ENCODE results near the gene ZNF565.
"Not testable (repeated sequence)": the region's sequence is repeated elsewhere in the genome, so short reads cannot be mapped to it uniquely, and the experiment has no call there.

ZNF565 gene

DNA sequence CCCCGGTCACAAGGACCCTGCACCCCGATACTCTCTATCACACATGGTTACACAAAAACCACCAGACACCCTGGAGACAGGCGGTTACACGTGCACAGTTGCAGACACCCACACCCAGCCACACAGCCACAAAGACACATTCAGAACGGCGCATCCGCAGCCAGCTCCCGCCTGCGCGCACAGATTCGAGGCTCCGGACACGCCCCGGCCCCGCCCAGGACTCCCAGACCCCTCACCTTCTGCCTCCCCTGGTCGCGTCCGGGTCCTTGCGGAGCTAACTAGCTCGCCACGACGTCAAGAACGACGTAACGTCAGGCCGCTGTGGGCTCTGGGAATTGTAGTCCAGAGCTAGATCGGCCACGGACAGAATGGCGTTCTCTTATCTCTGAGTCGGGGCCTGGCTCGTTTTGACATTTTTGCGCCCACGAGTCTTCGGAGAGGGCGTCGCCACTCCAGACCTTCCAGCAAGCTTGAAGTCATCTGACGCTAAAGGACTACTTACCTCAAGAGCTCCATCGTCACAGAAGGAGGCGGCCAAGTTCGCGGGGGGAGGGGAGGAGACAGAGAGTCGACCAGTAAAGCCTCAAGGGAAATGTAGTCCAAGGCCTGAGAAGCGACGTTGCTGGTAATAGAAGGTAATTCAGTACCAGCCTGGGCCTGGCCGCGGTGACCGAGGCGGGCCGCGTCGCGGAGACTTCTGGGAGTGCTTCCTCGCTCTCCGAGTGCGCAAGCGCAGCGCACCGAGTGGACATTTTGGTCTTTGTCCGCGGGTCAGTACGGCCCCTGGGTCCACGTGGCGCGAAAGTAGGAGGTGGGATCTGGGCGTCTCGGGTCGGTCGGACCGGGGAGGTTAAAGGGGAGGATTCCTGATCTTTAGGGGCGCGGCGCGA is at the start of gene ZNF565, which contains the start of gene ZNF146:
ZNF565 (minus strand) TSS at position 280 of the 890 bp plus-strand sequence. CDS start 12,680 bp downstream, outside the sequence.
ZNF146 (plus strand) TSS at position 721 of the 890 bp plus-strand sequence. CDS start 21,335 bp downstream, outside the sequence.
- DNase-seq (ENCODE audit: low spot score), result peak; percentile 99

DNA sequence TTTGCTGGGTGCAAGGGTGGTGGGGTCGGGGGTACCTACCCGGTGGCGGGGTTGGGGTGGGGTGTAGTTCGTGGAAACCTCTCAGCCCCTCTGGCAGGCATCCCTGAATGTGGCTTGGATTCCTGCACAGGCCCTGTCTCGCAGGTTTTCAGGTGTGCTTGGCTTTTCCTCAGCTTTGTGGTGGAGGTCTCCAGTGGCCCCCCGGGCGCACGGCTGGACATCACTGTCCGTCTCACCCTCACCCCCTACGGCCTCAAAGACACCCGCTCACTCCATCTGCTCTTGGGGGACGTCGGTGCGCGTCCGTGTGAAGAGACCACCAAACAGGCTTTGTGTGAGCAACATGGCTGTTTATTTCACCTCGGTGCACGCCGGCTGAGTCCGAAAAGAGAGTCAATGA is 44.7 kb upstream of the ZNF565 start:
- DNase-seq (ENCODE audit: low spot score), result no peak

DNA sequence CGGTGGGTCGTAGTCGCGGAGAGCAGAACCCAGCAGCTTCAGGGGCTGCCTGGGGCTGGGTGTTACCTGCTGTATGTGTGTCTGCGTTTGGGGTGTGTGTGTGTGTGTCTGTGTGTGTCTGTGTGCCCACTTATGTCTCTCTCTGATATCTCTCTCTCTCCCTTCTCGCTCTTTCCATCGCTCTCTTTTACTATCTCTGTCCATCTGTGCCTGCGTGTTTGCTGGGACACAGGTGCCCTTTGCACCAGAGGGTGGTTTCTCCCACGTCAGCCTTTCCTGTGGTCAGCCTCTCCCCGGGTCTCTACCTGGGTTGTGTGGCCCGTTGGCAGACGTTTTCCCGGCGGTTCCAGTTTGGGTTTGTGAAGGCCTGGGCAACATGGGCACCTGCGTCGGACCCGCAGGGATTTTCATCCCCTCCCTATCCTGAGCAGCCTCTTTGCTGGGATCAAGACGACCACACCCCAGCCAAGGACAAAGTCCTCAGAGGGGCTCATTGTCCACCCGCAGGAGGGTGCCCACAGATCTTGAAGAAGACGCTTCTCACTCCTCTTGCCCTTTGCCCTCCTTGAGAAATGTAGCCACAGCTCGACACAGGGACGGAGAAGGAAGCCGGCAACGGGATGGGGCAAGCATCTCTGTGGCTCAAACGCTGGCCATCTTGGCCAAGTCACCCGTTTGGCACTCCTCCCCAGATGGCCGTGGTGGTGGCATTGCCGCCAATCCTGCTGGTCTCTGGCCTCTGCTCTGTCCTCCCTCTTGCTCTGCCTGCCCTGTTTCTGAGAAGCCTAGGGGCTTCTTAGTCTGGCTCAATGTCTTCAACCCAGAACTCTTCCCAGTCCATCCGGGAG is 43.8 kb upstream of the ZNF565 start:
- DNase-seq (ENCODE audit: low spot score), result no peak

DNA sequence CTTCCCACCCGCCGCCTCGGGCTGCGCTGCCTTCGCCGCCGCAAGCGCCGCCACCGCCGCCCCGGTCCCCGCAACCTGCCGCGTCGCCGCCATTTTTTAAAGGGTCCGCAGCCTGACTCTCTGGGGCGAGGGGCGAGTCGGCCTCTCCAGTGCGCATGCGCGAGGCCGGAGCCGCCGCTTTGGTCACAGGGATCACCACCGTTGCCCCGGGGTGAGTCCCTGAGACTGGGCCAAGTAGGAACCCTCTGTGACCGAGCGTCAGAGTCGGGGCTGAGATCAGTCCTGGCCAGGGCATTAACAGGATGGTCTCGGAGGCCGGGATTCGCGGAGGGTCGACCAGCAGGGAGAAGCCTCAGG is 43.0 kb upstream of the ZNF565 start:
- DNase-seq (ENCODE audit: low spot score), result peak; percentile 34

DNA sequence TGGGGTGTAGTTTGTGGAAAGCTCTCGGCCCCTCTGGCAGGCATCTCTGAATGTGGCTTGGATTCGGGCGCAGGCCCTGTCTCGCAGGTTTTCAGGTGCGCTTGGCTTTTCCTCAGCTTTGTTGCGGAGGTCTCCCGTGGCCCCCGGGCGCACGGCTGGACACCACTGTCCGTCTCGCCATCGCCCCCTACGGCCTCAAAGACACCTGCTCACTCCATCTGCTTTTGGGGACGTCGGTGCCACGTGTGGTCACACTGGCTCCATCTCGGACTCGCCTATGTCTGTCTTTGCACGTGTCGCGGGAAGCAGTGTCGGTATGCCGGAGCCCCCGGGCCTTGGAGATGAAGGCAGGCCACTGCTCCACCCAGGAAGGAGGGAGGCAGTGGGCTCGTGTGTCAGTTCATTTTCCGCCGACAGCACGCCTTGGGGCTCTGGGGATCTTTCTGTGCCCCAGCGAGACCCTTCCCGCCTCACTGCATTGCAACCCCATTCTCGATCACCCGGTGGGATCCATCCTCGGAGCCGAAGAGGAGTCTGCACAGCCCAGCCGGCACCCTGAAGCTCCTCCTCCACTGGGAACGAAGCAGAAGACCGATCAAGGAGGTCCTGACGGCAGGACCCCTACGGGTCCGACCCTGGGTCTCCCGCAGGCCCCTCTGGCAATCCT is 42.5 kb upstream of the ZNF565 start:
- DNase-seq (ENCODE audit: low spot score), result no peak

DNA sequence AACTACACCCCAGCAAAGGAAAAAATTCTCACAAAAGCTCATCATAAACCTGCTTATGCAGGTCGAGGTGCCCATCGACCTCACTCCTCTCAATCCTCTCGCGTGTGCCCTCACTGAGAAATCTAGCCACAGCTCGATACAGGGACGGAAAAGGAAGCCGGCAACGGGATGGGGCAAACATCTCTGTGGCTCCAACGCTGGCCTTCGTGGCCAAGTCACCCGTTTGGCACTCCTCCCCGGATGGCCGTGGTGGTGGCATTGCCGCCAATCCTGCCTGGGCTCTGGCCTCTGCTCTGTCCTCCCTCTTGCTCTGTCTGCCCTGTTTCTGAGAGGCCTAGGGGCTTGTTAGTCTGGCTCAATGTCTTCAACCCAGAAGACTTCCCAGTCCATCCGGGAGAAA is 41.6 kb upstream of the ZNF565 start:
- no peak for DNase-seq (ENCODE audit: low spot score)

DNA sequence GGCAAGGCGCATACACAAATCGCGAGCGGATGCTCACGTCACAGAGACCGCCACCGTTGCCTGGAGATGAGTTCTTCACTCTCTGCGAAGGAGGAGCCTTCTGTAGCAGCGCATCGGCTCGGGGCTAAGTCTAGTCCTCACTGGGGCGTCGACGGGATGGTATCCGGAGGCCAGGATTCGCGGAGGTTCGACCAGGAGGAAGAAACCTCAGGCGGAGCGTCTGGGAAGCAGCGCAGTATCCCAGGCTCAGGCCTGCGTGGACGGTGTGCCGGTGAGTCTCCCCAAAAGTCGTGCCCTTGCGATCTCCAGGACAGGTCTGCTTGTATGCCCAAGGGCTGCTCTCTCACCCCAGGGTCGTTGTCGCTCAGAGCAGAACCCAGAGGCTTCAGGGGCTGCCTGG is 40.9 kb upstream of the ZNF565 start:
- DNase-seq (ENCODE audit: low spot score), result no peak

DNA sequence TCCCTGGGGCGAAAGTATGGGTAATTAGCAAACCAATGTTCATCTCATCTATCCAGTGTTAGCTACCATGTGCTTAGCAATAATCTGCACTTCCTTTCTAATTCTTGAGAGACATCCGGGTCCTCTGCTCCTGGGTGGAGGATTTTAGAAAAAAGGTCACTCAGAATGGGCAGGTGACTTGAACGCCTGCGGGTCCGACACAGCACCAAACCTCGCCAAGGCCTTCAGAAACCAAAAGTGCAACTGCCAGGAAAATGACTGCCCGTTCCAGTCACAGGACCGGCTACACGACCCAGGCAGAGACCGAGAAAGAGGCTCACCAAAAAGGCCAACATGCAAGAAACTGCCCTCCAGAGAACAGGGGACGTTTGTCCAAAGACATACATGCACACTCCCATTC is 40.4 kb upstream of the ZNF565 start:
- no peak for DNase-seq (ENCODE audit: low spot score)

DNA sequence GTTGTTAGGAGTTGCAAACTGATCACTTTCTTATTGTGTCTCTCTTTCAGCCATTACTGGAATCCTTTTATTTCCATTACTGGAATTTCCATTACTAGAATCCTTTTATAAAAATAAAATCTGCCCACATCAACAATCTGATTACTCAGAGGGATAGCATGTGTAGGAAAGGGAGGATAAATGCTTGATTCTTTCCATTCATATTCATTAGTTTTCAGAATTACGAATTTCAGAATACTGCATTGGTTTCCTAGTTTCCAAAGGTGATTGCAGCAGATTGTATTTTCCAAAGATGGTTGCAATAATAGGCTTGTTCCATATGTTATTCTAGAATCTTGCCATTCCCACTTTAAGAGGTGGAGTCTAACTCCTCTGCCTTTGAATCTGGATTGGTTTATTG is 37.6 kb upstream of the ZNF565 start:
- no peak for DNase-seq (ENCODE audit: low spot score)

DNA sequence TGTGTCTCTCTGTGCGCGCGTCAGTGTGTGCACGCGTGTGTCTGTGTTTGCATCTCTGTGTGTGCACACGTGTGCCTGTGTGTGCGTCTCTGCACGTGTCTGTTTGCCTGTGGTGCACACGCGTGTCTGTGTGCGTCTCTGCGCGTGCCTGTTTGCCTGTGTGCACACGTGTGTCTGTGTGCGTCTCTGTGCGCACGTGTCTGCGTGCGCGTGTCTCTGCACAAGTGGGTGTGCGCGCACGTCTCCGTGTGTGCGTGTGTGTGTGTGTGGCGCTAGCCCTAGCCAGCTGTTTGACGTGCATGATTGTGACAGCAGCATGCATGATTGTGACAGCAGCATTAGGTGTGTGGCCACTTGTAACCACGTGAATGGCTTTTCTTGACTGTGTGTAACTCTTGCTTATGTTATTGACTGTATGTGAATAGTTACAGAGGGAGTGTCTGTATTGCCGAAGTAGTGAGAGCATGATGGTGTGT is 31.6 kb upstream of the ZNF565 start:
- peak; percentile 28 for DNase-seq (ENCODE audit: low spot score)

DNA sequence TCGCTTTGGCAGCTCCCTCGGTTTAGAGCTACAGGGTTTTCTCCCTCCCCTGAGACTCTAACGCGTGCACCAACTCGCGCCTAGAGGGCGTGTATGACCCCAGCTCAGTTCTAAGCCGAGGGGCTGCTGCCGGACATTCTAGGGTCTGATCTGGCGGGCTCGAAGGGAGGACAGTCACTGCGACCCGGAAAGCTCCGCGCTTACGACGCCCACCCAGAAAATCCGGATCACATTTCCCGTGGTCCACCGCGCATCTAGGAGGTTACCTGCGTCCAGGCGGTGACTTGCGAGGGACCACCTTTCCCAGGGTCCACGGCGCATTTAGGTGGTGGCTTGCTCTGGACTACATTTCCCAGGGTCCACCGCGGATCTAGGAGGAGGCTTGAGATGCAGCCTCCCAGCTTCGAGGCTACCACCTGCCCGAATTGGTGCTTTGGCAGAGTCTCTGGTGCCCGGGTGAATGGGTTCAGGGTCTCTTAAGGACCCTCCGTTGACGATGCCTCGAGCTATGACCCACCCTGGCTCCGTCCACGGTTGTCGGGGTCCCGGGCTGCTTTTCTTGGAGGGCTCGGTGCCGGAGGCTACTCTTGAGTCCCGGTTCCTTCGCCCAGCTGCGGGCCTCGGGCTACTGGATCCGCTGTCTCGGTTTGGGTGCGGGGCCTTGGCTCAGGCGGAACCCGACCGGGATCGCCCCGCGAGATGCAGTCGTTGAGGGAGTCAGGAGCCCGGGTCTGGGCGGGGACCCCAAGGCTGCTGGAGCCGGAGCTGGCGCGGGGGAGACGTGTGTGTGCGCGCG is 30.9 kb upstream of the ZNF565 start:
- DNase-seq (ENCODE audit: low spot score), result no peak

DNA sequence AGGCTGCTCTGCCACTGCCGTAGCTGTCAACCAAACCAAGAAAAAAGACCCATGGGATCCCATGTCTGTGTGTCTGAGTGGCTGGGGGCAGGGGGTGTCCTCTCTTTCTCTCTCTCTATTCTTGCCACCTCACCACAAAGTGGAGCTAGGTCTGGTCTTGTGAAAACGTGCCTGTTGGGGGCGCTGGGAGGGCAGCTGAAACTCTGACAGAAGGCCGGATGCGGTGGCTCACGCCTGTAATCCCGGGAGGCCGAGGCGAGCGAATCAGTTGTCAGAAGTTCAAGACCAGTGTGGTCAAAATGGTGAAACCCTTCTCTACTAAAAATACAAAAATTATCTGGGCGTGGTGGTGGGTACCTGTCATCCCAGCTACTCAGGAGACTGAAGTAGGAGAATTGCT is 29.6 kb upstream of the ZNF565 start:
- no peak for DNase-seq (ENCODE audit: low spot score)

DNA sequence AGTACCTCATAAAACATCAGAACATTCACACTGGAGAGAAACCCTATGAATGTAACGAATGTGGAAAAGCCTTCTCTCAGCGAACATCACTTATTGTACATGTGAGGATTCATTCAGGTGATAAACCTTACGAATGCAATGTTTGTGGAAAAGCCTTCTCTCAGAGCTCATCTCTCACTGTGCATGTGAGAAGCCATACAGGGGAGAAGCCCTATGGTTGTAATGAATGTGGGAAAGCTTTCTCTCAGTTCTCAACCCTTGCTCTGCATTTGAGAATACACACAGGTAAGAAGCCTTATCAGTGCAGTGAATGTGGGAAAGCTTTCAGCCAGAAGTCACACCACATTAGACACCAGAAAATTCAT is 22.5 kb upstream of the ZNF565 start:
- no peak for DNase-seq (ENCODE audit: low spot score)

DNA sequence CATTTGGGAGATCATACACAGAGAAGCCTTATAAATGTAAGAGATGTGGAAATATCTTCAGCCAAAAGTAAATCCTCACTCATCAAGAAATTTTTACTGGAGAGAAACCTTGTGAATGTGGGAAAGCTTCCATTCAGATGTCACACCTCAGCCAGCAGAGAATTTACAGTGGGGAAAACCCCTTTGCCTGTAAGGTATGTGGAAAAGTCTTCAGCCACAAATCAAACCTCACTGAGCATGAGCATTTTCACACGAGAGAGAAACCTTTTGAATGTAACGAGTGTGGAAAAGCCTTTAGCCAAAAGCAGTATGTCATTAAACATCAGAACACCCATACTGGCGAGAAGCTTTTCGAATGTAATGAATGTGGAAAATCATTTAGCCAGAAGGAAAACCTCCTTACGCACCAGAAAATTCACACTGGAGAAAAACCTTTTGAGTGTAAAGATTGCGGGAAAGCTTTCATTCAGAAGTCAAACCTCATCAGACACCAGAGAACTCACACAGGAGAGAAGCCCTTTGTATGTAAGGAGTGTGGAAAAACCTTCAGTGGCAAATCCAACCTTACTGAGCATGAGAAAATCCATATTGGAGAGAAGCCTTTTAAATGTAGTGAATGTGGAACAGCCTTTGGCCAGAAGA is 22.0 kb upstream of the ZNF565 start:
- DNase-seq (ENCODE audit: low spot score), result no peak

DNA sequence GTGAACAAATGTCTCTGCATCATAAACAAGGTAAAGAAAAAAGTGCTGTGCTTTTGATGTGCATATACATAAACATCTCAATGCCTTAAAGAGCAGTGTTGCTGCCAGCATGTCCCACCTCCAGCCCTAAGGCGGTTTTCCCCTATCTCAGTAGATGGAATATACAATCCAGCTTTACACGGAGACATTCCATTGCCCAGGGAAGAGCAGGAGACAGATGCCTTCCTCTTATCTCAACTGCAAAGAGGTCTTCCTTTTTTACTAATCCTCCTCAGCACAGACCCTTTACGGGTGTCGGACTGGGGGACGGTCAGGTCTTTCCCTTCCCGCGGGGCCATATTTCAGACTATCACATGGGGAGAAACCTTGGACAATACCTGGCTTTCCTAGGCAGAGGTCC is 19.2 kb upstream of the ZNF565 start:
- DNase-seq (ENCODE audit: low spot score), result not testable (repeated sequence)

DNA sequence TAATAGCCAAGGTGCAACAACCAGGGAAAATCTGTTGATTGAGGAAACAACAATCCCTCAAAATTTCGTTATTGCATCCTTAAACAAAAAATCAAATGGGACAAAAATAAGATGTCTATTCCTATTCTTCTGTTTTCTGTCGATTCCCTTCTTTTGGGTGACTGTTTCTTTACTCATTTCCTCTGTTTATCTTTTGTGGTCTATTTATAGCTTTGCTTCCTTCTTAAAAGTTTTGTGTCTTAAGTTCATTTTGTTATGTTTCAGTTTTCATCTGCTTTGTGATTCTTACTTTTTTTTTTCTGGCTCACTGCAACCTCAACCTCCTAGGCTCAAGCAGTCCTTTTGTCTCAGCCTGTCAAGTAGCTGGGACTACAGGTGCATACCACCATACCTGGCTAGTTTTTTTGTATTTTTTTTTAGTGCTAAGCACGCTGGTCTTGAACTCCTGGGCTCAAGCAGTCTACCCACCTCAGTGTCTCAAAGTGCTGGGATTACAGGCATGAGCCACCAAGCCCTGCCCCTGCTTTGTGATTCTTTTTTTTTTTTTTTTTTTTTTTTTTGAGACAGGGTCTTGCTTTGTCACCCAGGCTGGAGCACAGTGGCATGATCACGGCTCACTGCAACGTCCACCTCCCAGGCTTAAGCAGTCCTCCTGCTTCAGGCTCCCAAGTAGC is 10.9 kb upstream of the ZNF565 start:
- no peak for DNase-seq (ENCODE audit: low spot score)

DNA sequence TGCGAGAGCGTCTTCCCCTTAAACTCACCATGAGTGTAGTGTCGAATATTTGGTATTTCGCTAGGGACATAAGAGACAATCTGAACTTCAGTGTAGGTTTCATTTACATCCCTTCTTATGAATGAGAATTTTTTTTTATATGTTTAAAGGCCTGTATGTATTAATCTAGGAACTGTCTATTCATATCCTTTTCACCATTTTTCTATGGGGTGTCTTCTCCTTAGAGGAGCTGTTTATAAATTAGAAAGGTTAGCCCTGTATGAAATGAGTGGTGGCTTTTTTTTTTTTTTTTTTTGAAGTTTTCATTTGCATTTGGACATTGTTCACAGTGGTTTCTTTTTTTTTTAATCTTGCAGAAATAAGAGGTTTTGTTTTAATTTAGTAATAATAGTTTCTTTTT is 8.0 kb upstream of the ZNF565 start:
- DNase-seq (ENCODE audit: low spot score), result no peak

DNA sequence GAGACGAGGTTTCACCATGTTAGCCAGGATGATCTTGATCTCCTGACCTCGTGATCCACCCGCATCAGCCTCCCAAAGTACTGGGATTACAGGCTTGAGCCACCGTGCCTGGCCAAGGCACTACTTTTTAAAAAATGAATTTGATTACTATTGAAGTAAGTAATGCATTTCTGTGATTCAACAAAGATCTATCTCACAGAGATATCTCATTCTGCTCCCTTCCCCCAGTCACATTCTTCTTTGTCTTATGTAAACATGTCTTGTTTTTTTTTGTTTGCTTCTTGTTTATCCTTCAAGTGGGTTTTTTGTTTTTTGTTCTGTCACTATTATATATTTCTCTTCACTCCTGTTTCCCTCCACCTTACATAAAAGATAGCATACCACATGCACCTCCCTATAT is 7.0 kb upstream of the ZNF565 start:
- no peak for DNase-seq (ENCODE audit: low spot score)

DNA sequence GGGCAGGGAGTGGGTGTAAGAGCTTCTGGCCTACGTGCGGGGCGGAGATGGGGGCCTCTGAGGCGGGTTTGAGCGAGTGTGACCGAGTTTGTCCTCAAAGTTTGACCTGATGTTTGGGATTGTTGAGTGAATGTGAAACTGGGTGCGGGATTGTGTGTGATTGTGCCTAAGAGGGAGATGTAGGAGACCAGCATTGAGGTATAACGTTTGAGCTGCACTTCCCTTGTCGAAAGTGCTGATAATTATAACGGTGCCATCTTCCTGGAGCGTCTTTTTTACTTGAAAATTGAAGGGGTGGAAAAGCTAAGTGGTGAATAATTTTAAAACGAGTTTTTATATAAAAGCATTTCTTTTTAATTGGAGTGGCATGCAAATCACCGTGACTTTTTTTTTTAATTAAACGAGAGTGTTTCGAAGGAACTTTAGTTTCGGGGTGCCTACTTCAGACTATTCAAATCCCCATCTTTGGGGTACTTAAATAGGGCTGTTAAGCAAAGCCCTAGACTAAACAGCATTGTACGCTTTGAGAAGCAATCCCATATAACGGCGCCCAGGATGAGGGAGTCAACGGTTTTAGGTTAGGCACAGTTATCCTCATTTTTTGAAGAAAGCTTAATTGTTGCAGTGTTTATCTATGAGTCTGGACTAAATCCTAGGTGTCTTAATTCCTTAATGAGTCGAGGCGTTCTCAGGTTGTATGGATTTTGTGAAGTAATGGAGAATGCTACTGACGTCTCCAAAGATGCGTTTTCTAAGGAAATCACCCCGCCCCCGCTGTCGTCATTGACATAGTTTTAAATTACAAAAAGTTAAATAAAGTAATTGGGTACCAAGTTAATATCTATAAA is 1.0 kb upstream of the ZNF565 start:
- no peak for DNase-seq (ENCODE audit: low spot score)

DNA sequence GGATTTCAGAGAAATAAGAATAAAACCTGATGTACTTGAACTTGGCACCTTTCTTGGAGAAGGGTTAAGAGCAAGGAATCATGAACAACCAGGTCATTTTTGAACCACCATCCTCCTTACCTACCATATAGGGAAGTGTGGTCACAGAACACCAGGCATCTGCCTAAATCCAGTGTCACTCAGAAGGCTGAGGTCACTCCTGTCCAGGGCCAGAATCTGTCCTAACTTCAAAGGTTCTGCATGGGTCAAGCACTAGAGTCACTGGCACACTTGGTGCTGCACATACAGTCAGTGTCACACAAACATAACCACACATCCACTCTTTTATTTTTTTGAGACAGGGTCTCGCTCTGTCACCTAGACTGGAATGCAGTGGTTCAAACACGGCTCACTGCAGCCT is 1.6 kb downstream of the ZNF565 start:
- DNase-seq (ENCODE audit: low spot score), result no peak

Data from putamen (tissue), 1 donor.